ENCODE data around the gene DAPK3.
"Not testable (repeated sequence)": the region's sequence is repeated elsewhere in the genome, so short reads cannot be mapped to it uniquely, and the experiment has no call there.

Gene DAPK3

DNA sequence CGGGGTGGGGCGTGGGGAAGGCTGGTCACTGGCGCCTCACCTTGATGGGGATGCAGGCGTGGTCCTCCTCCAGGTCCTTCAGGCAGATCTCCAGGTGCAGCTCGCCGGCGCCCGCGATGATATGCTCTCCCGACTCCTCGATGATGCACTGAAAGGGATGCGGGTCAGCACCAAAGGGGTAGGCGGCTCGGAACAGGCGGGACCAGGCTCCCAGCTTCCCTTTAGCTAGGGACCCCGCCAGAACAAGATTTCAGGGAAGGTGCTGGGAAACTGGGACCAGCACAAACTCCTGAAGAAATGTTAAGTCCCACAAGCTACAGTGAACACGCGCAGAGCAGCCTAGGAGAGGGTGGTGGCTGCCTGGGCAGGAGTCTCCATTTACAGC, 8.4 kb upstream of the DAPK3 start:
- DNase-seq (ENCODE audit: low read depth in 2 of 2): no peak

DNA sequence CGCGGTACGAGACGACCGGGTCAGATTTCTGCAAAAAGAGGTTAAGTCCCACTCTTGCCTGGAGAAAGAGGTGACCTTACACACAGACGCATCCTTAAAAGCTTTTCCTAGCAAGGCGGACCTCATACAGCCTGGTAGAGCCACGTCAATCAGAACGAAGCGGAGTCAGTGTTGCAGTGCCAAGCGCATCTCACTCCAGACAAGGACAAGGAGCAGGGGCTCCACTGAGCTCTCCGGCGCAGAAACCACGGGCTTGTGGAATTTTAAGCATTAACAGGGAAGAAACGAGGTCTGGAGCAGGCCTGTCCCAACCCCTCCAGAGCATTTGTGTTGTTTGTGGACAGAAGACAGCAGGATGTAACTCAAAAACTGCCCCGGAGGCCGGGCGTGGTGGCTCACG, 7.2 kb upstream of the DAPK3 start:
- no peak for DNase-seq (ENCODE audit: low read depth in 2 of 2)

DNA sequence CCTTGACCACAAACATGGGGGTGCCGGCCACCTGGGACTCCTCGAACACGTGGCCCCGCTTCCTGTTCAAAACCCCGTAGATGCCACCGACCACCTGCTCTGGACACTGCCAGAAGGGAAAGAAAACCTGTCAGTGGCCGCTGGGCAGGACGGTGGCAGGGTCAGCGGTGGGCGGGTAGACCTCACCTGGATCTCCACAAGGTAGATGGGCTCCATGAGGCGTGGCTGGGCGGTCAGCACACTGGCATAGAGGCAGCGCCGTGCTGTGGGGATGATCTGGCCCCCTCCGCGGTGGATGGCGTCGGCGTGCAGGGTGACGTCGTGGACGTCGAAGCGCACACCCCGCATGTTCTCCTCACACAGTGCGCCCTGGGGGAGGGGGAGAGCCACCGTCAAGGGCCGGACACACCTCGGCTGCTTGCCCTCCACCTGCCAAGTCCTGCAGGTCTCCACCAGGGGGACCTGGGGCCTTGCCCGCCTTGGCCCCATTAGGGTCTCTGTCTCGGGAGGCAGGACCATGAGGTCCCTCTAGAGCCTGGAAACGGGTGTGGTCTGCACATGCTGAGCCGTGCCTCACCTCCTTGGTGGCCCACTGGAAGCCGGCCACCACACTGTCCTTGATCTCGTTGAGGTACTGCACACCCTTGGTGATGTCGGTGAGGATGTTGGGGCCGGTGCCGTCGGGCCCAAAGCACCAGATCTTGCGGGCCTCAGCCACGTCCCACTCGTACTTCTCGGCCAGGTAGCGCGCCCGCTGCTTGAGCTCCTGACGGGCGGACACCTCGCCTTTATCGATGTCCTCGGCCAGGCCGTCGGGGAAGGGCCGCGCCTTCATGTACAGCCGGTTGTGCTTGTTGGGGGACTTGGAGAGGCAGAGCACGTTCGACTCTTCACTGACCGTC, 6.6 kb upstream of the DAPK3 start:
- no peak for DNase-seq (ENCODE audit: low read depth in 2 of 2)

DNA sequence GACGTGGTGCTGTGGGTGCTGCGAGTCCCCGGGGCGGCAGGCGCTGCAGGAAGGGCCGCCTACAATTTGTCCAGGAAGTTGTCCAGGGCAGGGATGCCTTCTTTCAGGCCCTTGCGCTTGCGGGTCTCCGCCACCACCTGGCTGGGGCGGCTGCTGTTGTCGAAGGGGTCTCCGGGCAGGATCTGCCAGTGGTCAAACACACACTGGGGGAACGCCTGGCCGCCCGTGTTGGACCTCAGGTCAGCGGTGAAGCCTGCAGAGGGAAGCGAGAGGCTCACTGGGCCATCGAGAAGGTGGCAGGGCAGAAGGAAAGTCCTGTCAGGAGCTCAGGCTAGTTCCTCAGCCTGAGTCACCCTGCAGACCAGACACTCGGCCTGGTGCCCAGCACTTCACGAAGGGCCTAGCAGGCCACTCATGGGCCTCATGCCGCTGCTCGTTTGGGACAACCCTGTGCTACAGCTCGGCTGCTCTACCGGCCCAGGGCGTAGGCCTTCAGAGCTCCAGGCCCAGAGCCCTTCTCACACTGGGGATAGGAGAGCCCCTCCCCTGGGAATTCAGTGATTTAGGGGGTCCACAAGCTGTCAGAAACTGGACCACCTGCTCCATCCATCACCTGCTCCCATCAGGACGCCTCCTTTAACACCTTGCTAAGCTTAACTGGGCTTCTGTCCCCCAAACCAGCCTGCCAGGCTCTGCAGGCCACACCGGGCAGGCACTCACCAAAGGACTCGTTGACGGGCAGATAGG, 5.8 kb upstream of the DAPK3 start:
- DNase-seq (ENCODE audit: low read depth in 2 of 2): no peak

DNA sequence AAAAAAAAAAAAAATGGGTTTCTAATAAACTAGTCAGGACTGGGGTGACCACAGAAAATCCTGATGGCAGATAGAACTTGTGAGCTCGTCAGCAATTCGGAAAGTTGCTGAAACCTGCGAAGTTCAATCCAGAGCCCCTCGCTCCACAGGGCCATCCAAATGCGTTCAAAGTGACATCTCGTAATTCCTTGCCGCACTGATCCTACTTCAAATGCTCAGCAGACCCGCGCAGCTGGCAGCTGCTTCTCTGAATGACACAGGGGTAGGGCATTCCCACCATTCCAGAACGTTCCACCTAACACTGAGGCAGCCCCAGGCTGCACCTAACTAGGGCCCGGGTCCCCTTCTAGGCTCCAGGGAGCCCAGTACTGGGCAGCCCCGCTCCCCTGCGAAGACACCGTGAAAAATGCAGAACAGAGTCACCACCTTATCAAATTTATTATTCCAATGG, 4.8 kb upstream of the DAPK3 start:
- no peak for DNase-seq (ENCODE audit: low read depth in 2 of 2)

DNA sequence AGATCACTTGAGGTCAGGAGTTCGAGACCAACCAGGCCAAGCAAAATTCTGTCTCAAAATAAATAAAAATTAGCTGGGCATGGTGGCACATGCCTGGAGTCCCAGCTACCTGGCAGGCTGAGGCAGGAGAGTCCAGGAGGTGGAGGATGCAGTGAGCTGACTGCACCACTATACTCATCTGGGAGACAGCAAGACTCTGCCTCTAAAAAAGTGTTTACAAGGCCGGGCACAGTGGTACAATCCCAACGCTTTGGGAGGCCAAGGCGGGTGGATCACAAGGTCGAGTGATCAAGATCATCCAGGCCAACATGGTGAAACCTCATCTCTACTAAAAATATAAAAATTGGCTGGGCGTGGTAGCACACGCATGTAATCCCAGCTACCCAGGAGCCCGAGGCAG, 4.2 kb upstream of the DAPK3 start:
- DNase-seq (ENCODE audit: low read depth in 2 of 2): no peak

DNA sequence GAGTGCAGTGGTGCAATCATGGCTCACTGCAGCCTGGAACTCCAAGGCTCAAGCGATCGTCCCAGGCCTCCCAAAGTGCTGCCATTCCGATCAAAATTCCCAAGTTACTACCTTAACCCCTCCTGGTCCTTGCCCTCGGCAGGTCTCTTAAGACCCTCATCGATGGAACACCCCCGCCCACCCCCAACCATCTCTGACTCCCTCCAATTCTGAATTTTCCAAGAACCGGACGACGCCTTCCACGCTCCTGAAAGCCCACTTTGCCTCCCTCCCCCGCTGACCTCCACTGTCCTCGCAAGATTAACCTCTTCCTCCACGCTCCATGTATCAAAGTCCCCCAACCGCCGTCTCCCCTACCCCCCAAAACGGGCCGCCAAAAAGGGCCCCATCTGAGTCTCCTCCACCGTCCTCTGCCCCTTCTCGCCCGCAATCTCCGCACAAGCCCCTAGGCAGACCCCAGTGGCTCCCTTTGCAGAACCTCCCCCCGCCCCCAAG, 539 bp downstream of the DAPK3 start:
- DNase-seq (ENCODE audit: low read depth in 2 of 2): no peak

DNA sequence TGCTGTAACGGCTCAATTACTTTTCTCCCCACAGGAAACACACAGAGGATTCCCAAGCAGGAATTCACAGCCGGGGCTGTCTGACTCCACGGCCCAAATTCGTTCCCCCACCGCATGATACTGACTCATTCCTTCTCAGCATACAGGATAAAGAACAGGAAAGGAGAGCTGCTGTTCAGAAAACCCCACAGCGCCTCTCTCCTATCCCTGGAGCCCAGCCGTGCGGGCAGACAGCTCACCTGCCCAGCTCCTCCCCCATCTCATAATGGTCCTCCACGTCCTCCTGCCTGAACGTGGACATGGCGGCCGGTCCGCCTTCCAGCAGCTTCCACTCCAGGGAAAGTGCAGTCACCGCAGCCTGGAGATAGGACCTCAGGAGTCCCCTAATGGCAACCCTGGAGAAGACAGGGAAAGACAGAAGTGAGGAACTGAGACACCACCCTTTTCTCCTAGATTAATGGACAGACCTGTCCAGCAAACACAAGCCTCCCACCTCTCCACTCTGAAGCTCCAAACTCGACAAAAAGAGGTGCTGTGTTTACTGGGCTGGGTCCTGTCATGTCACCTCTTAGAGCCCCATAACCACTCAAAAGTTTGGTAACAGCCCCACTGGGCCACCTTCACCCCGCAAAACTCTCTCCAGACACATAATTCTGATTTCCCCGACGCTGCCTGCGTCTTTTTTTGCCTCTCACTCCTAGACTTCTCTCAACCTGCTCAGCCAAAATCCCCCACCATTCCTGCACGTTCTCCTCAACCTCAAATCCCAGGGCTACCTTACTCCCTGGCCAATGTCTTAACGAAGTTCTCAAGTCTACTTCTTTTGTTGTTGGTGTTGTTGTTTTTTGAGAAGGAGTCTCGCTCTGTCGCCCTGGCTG, 1.2 kb downstream of the DAPK3 start:
- no peak for DNase-seq (ENCODE audit: low read depth in 2 of 2)

DNA sequence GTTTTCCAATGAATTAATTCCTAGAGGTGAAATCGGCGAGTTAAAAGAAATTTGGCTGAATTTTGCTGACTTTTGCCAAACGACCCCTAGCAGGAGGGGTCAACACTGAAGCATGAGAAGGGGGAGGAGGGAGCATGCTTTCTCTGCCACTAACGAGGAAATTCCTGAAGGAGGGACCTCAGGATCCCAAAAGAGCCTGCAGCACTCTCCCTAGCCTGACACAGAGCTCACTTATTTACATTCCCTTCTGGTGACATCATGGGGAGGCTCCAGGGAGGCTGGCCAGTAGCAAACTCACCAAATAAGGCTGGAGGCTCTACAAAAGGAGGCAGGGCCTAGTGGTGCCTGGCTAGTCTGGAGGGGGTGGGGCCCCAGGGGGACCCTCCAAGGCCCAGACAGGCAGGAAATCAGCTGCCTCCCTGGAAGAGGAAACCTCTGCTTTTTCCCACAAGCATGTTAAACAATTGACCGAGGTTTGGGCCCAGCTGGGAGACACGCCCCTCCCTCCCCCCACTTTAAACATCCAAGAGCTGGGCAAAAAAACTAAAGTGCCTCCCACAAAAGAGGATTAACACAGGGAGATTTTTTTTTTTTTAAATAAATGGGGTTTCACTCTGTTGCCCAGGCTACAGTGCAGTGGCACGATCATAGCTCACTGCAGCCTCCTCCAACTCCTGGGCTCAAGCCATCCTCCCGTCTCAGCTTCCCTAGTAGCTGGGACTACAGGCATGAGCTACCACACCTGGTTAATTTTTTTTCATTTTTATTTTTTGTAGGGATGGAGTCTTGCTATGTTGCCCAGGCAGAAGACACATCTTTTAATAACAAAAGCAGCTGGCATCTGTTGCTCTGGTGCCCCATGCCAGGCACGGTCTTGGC, 2.1 kb downstream of the DAPK3 start:
- no peak for DNase-seq (ENCODE audit: low read depth in 2 of 2)

DNA sequence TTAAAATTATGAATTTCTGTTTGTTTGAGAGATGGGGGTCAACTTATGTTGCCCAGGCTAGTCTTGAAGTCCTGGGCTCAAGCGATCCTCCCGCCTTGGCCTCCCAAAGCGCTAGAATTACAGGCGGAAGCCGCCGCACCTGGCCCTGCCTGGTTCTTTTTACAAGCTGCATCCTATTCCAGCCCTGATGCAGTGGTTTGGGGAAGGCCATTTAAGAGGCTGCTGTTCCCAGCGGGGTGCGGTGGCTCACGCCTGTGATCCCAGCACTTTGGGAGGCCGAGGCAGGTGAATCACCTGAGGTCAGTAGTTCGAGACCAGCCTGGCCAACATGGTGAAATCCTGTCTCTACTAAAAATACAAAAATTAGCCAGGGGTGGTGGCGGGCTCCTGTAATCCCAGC, 2.9 kb downstream of the DAPK3 start:
- DNase-seq (ENCODE audit: low read depth in 2 of 2): not testable (repeated sequence)

DNA sequence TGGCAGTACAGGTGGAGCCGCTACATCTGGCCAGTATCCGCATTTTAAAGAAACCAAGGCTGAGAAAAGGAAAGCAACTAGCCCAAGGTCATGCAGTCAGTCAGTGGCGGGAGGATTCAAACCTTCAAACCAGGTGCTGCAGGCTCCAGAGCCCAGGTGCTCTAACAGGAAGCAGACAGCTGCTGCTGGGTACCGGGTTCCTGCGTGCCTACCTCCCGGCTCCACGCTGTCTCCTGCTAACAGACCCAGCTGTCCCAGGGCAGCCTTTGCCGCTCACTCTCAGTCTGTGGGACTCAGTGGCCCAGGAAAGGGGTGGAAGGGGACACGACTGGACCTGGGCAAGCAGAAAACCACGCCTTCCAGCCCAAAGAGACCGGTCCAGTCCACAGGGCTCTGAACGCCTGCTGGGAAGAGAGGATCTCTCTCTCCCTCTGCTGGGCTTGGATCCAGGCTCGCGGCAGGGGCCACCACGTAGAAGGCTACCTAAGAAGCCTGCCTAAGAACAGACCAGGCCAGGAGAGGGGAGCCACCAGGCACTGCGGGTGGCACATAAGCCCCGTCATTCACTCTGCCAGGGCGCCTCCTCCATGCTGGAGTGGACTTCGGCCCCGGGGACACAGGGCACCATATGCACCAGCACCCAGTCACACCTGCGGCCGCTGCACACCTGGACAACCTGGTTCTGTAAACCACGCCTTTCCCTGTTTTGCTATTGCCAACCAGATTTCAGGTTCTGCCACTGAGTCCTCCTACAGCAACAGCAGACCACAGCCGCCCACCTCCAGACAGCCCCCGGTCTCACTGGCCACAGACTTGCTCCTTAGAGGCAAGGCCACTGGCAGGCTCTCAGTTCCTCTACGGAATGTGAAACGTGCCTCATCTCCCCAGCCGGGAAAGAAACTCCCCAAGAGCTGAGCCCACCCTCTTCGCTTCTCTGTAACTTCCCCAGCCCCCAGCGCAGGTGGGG, 4.6 kb downstream of the DAPK3 start:
- no peak for DNase-seq (ENCODE audit: low read depth in 2 of 2)

DNA sequence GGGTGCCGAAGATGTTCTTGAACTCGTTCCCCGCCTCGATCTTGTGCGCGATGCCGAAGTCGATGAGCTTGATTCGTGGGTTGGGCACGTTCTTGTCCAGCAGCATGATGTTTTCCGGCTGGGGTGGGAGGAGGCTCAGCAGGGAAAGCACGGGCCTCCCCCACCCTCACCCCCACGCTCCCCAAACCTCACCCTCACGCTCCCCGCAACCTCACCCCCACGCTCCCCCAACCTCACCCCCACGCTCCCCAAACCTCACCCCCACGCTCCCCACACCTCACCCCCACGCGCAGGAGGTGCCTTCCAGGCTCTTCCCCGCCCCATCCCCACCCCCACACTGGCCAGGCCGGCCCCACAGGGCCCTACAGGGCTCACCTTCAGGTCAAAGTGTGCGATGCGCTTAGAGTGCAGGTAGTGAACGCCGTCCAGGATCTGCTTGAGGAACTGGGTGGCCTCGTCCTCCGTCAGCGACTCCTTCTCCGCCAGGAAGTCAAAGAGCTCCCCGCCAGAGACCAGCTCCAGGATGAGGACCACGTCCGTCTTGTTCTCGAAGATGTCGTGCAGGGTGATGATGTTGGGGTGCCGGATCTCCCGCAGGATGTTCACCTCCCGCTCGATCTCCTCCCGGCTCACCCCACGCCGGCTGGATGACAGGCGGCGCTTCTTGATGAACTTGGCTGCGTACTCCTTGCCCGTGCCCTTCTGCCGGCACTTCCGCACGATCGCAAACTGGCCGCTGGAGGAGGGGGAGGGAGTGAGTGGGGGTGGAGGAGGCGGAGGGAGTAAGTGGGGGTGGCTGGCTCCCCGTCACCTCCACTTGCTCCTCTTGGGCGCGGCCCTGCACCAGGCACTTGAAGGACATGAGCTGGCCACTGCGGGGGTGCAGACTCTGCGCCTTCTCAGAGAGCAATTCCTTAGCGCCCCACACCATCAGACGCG, 6.4 kb downstream of the DAPK3 start:
- DNase-seq (ENCODE audit: low read depth in 2 of 2): no peak

DNA sequence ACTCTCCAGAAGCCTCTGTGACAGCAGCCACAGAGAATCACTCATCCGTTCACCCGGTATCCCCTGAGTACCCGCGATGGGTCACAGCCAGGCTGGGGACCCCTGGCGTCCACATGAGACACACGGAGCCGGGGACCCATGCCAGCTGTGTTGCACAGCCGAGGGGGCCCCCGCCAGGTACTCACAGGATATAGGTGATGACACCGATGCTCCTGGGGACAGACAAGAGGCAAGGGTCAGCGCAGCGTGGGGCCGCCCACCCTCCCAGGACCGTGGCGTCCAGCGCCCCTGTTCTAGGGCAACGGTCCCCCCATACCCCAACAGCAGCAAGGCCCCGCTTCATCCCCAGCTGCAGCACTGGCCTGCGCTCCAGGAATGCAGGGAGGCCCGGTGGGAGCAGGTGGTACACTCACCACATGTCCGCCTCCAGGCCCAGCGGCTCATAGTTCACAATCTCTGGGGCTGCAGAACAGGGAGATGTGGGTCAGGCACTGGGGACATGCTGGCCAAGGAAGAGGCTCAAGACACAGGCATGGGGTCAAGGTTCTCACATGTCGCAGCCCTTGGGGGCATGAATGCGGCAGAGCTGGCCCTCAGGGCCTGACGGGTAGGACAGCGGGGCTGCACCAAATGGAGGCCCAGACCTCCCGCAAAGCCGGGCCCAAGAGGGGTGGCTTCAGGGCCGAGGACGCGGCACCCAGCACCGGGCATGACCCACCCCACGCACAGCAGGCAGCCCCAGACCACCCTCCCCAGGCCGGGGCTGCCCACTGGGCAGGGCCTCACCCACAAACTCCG, 7.2 kb downstream of the DAPK3 start:
- DNase-seq (ENCODE audit: low read depth in 2 of 2): no peak

DNA sequence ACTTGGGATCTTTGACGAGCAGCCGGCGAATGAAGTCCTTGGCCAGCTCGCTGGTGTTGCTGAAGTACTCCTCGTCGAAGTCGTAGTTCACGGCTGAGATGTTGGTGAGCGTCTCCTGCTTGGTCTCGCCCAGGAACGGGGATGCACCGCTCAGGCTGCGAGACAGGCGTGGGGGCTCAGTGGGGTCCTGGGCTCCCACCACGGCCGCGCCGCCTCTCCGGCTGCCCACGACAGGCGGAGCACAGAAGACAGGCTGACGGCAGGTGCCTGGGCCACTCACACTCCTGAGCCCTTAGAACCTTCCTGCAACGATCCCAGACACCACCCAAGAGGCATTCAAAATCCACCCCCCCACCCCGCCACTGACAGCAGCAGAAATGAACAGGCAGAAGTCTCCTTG, 9.9 kb downstream of the DAPK3 start:
- no peak for DNase-seq (ENCODE audit: low read depth in 2 of 2)

DNA sequence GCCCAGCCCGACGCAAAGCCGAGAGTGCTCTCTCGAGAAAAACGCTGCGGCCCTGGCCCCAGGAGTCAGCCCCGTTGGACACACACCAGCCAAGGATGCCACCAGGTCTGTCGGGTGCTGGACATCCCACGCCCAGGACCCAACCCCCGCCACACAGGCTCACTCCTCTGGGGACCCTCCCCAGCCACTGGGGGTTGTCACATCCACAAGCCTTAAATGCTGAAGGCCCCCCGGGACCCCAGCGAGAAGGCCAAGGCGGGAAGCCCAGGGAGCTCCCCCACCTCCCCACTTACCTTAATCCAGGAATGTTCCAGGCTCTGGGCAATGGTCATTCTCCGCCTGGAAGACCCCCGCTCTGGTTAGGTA, 11.2 kb downstream of the DAPK3 start:
- no peak for DNase-seq (ENCODE audit: low read depth in 2 of 2)

DNA sequence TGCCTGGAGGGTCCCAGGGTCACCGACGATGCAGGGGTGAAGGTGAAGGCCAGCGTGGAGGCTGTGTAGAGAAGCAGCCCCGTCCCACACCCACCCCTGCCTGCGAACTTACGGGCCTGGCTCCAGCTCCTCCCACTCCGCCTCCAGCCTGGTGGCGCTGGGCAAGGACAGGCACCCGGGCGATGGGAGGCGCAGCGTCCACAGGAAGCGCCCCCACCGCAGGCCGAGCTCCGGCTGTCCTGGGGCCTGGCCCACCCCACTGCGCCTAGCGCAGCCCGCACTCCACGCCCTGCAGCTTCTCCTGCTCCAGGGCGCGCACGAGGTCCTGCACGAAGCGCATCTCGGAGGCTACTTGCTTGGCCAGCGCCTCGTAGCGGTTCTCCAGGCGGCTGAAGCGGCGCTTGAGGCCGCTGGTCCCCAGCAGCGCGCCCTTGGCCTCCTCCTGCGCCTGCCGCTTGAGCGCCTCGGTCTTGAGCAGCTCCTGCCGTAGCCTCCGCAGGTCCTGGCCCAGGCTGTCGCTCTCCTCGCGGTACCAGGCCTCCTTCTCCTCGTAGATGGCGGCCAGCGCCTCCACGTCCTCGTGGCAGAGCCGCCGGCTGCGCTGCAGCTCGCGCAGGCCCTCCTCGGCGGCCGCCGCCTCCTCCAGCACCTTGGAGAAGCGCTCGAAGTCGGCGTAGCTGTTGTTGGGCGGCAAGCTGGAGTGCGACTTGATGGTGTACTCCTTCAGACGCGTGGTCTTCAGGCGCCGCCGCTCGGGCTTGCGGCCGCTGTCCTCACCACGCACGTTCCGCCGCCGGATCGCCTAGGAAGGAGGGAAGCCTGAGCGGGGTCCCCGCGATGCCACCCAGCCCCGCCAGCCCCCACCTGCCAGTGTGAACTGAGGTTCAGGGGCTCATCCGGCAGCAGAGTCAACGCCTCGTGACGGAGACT, 11.8 kb downstream of the DAPK3 start:
- no peak for DNase-seq (ENCODE audit: low read depth in 2 of 2)

DNA sequence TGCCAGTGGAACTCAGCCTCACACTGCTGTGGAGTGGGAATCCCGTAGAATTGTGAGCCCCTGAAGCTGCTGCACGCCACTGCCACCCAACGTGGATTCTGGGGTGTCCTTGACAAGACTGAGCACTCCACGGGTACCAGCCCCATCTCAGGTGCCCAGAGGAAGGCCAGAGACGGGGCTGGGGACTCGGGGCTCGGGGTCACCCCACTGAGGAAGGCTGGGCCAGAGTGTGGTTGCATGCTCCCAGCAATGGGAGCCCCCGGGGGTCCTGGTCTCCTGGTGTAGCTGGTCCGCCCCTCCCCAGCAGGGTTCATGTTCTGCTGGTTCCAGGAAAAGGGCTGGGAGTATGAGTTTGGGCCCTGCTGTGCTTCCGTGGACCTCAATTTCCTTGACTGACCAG, 15.2 kb downstream of the DAPK3 start:
- DNase-seq (ENCODE audit: low read depth in 2 of 2): no peak
